HG03135 (cell line): ENCODE measurements around the gene ZBED6.
A peak's percentile ranks its signal among the peaks of the same experiment; 100 is the strongest.
"Not testable (repeated sequence)": the region's sequence is repeated elsewhere in the genome, so short reads cannot be mapped to it uniquely, and the experiment has no call there.

Experiments used
- ATAC-seq: cut with Tn5 transposase; IDR thresholded peaks from one replicate; pipeline ENCODE4 v1.9.1; 2021; ENCODE audit warnings: mild to moderate bottlenecking, moderate library complexity; ENCODE audit not compliant: unreplicated experiment

ZBED6 gene

DNA sequence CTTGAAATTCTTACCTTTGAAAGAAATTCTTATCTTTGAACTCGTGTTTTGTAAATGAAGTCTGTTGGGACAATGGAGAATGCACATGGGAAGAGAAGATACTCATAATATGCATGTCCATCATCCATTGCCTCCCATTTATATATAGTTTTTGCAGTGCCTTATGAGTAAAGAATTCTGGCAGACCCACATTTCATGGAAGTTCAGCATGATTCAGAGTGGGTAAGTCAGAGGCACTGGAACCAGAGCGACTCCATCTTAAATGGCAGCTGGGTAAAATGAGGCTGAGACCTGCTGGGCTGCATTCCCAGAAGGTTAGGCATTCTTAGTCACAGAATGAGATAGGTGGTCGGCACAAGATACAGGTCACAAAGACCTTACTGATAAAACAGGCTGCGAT, 16.6 kb upstream of the ZBED6 start:
- no peak for ATAC-seq

DNA sequence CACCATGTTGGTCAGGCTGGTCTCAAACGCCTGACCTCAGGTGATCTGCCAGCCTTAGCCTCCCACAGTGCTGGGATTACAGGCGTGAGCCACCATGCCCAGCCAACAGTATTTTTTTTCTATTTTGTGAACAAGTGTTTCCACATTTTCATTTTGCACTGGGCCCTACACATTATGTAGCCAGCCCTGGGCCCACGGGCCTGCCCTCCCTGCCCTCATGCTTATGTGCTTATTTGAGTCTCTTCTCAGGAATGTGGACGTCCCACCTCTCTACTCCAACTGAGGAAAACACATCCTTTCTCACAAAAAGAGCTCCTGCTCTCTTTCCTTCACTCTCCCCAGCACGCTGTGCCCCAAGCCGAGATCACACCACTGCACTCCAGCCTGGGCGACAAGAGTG, 13.5 kb upstream of the ZBED6 start:
- ATAC-seq, result no peak

DNA sequence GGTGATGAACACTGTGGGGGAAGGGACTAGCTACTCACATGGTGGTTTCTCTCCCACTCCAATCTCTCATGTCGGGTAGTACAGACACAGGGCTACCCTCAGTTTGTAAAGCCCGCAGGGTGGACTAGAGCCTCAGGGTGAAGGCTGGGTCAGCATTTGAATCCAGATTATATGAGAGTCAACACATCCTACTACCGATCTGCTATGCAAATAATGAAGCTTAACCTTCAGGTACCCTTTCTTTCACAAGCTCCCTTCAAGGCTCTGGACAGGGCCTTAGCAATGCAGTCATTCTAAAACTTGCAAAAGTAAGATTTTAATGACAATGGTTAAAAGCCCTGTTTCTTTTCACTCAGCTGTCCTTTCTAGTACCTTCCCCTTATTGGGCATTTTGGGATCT, 5.5 kb upstream of the ZBED6 start:
- no peak for ATAC-seq

DNA sequence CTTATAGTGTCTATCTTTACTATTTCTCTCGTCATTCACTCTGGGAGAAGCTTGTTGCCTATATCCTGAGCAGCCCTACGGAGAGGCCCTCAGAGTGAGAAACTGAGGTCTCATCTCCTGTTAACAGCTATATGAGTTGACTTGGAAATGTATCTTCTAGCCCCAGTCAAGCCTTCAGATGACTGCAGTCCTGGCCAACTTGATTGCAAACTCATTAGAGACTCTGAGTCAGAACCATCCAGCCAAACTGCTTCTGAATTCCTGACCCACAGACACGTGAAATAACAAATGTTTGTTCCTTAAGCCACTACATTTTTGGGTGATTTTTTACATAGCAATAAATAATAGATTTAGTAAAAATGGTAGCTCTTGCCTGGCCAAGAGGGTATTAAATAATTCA, 3.9 kb upstream of the ZBED6 start:
- no peak for ATAC-seq

DNA sequence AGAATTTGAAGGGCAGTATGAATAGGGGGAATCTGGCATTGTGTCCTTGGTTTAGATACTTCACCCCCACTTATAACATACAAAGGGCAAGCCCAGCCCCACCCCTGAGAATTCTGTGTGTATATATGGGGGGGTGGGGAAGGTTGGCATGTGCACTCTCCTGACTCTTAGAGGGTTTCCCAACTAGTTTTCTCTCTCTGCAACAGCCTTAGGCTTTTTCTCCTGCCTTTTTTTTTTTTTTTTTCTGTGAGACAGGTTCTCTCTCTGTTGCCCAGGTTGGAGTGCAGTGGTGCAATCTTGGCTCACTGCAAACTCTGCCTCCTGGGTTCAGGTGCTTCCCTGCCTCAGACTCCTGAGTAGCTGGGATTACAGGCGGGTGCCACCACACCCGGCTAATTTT, 2.9 kb upstream of the ZBED6 start:
- ATAC-seq, result no peak

DNA sequence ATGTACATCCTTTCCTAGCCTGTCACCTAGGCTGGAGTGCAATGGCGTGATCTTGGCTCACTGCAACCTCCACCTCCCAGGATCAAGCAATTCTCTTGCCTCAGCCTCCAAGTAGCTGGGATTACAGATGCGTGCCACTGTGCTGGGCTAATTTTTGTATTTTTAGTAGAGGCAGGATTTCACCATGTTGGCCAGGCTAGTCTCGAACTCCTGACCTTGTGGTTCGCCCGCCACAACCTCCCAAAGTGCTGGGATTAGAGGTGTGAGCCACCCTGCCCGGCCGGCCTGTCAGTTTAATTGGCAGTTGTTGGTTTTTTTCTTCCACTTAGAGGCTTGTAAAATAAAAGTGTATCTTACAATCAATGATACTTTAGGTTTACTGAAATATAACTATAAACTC, 1.9 kb upstream of the ZBED6 start:
- not testable (repeated sequence) for ATAC-seq

DNA sequence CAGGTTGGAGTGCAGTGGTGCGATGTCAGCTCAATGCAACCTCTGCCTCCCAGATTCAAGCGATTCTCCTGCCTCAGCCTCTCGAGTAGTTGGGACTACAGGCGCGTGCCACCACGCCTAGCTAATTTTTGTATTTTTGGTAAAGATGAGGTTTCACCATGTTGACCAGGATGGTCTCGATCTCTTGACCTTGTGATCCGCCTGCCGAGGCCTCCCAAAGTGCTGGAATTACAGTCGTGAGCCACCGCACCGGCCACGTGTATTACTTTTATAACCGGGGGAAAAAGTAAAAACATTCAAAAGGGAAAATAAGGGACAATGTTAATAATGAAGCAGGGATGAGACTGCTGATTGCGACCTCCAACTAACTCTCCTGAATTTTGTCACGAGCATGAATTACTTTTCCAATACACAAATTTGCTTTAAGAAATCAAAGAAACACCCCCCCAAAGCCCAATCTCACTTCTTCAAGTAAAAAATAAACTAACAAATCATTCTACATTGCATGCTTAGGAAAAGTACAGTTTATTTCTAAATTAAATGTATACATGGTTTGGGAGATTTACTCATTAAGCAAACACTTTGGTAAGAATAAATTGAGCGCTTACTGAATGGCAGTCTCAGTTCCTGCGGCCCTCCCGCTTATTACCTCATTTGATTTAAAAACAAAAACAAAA, 521 bp upstream of the ZBED6 start:
- no peak for ATAC-seq

DNA sequence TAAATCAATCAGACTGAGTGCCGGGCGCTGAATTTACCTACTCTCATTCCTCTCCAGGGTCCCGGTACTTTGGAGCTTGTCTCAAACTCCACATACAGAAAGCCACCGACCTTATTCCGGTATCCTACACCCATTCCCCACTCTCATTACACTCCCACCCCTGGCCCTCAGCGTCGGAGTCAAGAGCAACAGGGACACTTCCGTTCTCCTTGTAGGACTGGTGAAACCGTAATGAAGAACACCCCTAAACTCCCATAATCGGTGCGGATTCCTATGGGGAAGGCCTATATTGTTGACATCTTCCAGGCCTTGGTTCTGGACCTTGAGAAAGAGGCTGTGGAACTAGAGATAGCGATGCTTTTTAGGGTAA, 798 bp downstream of the ZBED6 start:
- ATAC-seq, result peak; percentile 29

DNA sequence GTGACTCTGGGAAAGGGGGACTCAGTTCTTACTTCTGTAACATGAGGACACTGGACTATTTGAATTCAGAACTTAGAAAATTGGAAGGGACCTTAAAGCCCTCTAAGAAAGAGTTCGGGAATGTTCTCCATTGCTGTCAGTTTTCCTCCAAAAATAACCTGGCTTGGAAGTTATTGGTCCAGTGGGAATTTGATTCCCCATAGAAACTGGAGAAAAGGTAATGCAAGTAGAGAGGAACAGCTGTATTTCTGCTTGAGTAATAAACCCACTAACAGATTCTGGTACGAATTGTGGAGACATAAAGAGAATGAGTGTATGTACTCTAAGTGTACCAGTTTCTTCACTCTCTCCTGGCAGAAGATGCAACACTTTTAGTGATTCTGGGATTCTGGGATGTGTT, 1.8 kb downstream of the ZBED6 start:
- no peak for ATAC-seq

DNA sequence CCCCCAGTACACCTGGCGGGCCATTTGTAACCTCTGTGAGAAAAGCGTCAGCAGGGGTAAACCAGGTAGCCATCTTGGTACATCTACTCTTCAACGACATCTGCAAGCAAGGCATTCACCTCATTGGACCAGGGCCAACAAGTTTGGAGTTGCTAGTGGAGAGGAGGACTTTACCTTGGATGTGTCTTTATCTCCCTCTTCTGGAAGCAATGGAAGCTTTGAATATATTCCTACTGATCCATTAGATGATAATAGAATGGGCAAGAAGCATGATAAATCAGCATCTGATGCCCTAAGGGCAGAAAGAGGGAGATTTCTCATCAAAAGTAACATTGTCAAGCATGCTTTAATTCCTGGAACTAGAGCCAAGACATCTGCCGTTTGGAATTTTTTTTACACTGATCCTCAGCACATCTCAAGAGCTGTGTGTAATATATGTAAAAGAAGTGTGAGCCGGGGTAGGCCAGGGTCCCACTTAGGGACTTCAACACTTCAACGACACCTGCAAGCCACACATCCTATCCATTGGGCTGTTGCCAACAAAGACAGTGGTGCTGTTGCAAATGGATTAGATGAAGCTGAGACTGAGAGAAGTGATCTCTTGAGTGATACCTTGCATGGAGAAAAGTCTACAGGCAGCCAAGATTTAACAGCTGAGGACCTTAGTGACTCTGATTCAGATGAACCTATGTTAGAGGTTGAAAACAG, 2.7 kb downstream of the ZBED6 start:
- ATAC-seq, result no peak

DNA sequence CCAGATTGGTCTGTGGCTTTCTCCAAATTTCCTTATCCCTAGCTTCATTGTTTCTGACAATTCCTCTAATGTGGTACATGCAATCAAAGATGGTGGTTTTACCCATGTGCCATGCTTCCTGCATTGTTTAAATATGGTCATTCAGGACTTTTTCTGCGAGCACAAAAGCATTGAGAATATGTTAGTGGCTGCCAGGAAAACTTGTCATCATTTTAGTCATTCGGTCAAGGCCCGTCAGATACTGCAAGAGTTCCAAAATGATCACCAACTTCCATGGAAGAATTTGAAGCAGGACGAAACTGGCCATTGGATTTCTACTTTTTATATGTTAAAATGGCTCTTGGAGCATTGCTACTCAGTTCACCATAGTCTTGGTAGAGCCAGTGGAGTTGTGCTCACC, 3.7 kb downstream of the ZBED6 start:
- ATAC-seq, result no peak

DNA sequence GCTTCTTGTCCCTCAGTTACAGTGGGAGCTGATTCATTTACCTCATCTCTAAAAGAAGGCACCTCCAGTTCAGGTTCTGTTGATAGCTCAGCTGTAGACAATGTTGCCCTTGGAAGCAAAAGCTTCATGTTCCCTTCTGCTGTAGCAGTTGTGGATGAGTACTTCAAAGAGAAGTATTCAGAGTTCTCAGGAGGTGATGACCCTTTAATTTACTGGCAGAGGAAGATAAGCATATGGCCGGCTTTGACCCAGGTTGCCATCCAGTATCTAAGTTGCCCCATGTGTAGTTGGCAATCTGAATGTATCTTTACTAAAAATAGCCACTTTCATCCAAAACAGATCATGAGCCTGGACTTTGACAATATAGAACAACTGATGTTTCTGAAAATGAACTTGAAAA, 4.5 kb downstream of the ZBED6 start:
- no peak for ATAC-seq

DNA sequence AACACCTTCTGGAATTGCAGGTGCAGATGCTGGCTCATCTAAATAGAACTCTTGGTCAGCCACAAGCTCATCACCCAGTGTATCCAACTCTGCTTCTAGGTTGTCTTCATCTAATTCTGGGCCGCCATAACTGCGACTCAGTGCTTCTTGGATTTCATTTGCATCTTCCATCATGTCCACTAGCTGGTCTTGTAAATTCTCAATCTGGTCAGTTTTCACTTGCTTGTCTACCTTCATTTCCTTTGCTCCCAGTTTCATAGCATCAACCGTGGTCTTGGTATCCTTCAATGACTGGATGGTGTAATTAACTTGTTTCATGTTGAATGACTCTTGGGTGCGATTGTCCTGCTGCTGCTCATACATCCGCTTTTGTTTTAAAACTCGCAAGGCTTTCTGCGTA, 10.3 kb downstream of the ZBED6 start:
- no peak for ATAC-seq

DNA sequence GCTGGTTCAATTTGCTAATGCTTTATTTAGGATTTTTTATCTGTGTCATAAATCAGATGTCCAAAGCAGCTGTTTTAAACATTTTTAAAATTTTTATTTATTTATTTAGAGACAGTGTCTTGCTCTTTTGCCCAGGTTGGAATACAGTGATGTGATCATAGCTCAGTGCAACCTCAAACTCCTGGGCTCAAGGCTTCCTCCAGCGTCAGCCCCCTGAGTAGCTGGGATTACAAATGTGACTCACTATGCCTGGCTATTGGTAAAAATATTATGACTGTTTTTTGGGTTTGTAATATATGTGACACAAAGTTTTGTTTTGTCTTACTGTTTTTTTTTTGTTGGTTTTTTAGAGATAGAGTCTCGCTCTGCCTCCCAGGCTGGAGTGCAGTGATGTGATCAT, 11.8 kb downstream of the ZBED6 start:
- no peak for ATAC-seq

DNA sequence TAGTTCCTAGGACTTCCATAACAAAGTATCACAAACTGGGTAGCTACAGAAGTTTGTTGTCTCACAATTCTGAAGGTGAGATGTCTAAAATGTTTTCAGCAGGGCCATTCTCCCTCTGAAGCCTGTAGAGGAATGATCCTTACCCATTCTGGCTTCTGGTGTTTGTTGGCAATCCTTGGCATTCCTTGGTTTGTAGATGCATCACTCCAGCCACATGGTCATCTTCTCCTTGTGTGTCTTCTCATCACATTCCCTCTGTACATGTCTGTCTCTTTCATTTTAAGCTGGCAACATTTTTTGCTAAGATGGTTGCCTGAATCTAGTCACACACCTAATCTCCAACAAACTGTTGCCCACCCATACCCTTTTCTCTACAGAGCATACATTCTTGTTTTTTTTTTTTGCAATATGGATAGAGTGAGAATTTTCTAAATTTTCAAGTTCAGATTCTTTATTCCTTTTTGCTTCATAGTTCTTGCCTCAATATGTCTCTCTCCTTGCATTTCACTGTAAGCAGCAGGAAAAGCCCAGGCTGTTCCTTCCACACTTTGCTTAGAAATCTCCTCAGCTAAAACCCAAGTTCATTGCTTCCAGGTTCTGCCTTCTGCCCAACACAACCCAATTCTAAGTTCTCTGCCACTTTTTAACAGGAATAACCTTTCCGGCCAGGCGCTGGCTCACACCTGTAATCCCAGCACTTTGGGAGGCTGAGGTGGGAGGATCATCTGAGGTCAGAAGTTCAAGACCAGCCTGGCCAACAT, 18.3 kb downstream of the ZBED6 start:
- ATAC-seq, result no peak

DNA sequence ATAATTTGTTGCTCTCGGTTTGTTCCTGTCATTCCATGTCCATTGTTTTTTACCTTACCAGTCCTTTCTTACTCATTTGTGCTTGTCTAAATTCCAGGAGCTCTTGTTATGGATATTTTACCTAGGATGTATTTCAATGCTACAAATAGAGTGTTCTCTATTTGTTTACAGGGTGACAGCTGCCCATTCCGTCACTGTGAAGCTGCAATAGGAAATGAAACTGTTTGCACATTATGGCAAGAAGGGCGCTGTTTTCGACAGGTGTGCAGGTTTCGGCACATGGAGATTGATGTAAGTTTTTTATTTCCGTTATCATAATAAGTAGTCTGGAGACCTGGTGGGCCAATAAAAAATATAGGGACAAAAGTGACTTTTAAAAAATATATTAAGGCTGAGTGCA, 23.0 kb downstream of the ZBED6 start:
- no peak for ATAC-seq

DNA sequence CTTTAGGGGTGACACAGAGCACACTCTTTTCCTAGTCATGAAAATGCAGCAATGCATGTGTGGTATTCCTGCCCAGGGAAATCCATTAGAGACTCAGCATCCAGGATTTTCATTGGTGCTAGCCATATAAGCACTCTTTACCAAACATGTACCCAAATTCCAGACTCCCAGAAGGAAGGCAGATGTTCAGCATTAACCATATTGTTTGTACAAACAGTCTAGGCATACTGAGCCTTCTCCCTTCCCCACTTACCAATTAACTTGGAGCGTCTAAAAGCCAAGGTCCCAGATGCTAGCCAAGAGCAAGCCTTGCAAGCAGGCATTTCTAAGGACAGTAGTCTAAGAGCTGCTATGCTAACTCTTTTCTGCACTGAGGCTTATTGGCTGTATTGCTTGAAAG, 27.9 kb downstream of the ZBED6 start:
- no peak for ATAC-seq

DNA sequence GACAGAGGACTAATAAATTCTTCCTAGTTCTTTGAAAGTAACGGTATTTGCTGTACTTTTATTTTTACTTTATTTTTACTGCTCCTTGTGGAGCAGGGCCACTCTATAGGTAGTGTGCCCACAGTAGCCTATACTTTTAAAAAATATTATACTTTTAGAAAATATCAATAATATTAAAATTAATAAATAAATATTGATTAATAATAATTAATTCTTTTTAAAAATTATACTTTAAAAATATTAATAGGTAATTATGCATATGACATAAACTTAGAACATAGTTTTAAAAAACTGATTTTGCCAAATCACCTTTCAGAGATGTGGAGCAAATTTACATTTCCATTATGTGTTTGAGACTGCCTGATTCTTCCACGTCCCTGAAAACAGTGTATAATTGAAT, 30.8 kb downstream of the ZBED6 start:
- ATAC-seq, result no peak

DNA sequence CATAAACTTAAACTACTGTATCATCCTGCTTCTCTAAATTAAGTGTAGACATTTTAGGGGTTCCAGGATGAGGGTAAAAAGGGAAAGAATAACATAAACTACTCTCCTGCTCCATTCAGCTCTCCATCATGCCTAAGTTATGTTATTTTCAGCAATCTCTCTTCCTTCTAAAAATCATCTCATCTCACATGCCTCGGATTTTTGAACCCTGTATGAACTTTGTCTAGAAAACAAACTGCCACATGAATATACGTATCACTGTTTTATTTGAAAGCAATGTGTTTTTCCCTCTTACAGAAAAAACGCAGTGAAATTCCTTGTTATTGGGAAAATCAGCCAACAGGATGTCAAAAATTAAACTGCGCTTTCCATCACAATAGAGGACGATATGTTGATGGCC, 32.6 kb downstream of the ZBED6 start:
- ATAC-seq, result no peak

DNA sequence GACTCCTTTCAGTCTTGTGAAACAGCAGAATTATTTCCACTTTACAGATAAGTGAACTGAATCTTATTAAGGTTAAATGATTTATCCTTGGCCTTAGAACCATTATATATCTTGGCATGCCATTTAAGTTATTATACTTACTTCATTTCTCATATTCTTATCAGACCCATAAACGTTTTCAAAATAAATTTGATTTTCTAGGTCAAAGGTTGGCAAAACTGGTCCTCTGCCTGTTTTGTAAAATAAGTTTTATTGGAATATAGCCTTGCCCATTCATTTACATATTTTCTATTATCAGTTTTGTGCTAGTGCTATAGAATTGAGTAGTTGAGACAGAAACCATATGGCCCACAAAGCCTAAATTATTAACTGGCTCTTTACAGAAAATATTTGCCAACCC, 33.1 kb downstream of the ZBED6 start:
- no peak for ATAC-seq

DNA sequence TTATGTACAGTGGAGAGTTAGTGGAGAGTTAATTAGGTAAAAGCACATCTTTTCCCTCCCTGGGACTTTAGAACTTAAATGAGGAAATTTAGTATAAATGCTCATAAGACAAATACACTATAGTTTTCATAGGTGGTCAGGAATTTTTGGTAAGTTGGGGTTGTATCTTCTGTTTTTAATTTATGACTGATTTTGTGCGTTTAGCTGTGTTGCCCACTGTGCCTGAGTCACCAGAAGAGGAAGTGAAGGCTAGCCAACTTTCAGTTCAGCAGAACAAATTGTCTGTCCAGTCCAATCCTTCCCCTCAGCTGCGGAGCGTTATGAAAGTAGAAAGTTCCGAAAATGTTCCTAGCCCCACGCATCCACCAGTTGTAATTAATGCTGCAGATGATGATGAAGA, 33.8 kb downstream of the ZBED6 start:
- not testable (repeated sequence) for ATAC-seq

DNA sequence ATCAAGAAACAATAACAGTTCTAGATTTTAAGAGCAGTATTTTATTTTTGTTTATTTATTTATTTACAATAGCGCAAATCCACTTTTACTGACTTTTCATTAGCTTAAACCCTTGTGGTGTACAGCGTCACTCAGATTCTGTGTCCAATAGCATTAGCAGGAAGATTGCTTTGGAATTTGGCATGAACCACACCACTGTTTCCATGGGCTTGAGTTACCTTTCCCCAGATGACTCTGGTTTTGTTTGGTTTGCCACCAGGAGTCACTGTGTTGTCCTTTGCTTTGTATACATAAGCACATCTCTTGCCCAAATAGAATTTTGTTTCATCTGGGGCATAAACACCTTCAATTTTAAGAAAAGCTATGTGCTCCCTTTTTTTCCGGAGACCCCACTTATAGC, 40.1 kb downstream of the ZBED6 start:
- no peak for ATAC-seq
